K562 (cell line): ENCODE results near the gene GPR180. TPM values are rescaled to one million over a fixed set of nuclear protein-coding genes. Genes with fewer than 3 reads are reported as not detected.

Experiments used
- E2F1 ChIP-seq: sonication (generic); formaldehyde crosslinking; IDR thresholded peaks from 2 replicates; pipeline ENCODE4 v1.8.1; 2023; ENCODE audit warnings: mild to moderate bottlenecking, missing genetic modification reagents, moderate library complexity
- EHMT2 ChIP-seq: fragments of 450-650 bp; IDR thresholded peaks from 2 replicates; pipeline ENCODE4 v1.6.1; 2018; ENCODE audit warnings: antibody characterized with exemption
- MCM2 ChIP-seq: fragments of 450-650 bp; IDR thresholded peaks from 2 replicates; pipeline ENCODE4 v1.6.1; 2017; ENCODE audit warnings: low read depth, mild to moderate bottlenecking
- SP1 ChIP-seq: sonication (generic); formaldehyde crosslinking; IDR thresholded peaks from 2 replicates; pipeline ENCODE4 v1.8.1; 2022; ENCODE audit warnings: mild to moderate bottlenecking, missing genetic modification reagents
- ZBTB33 ChIP-seq: sonication (generic); formaldehyde crosslinking; IDR thresholded peaks from 2 replicates; pipeline ENCODE4 v1.8.1; 2023; ENCODE audit warnings: mild to moderate bottlenecking, missing genetic modification reagents
- ZNF232 ChIP-seq: sonication (generic); formaldehyde crosslinking; IDR thresholded peaks from 2 replicates; pipeline ENCODE4 v1.8.0; 2022; ENCODE audit warnings: mild to moderate bottlenecking, missing genetic modification reagents
- ZNF589 ChIP-seq: fragments of 200-800 bp; sonication (Bioruptor generic); IDR thresholded peaks from 2 replicates; pipeline ENCODE4 v1.6.1; 2016; ENCODE audit warnings: low read depth, missing genetic modification characterization, missing compliant biosample characterization
- polyA plus RNA-seq, 8 experiments: library from polyadenylated mRNA; depleted of rRNA in 4 of 8; stranded (reverse) in 5 of 8; unstranded in 3 of 8; fragments of >200 nt; fragmentation: Nextera tagmentation in 2 of 8; fragmentation: Illumina TruSeq in 1 of 8; extraction: Ambion mirVana in 2 of 8; extraction: Trizol in 1 of 8; gene quantifications; 2 replicates each; pipeline versions ENCODE4 v1.2.1 to v1.2.3, GENCODE V29; 2011 to 2014; ENCODE audit warnings: inconsistent platforms in 1 of 8, missing spikeins in 1 of 8
- total RNA-seq, 7 experiments: library from RNA; depleted of rRNA in 6 of 7; stranded (reverse); fragments of >200 nt in 6 of 7; fragmentation: Illumina TruSeq in 2 of 7; extraction: Trizol in 2 of 7; gene quantifications; 2 replicates each; pipeline versions ENCODE4 v1.2.1 to v1.2.3, GENCODE V29; 2011 to 2021; ENCODE audit warnings: low replicate concordance in 1 of 7

The GPR180 gene
- total and polyA plus RNA-seq, 9 of the 15 experiments (the other 6 are each of a cell fraction or from before 2014, with no cell fraction given): 0.77 to 4.1 (median 1.8) TPM

GRCh38 chr13:94601446-94602431 lies at the start of gene GPR180 (continued):
- TF ChIP-seq E2F1: peak; percentile 90; the same call in 1 of the 2 replicates
- TF ChIP-seq MCM2: no peak
- peak; percentile 67; the same call in 1 of the 2 replicates for TF ChIP-seq SP1
- TF ChIP-seq ZNF589 (CRISPR knock-in tag): no peak
- no peak for TF ChIP-seq EHMT2
- no peak for TF ChIP-seq ZNF232 (CRISPR knock-in tag)
- TF ChIP-seq ZBTB33: peak; percentile 64
